Osteocyte (in vitro differentiated cells): ENCODE measurements around the gene ZNF274. TPM values are rescaled to one million over a fixed set of nuclear protein-coding genes. Genes with fewer than 3 reads are reported as not detected.
A peak's percentile ranks its signal among the peaks of the same experiment; 100 is the strongest.
"Not testable (repeated sequence)": the region's sequence is repeated elsewhere in the genome, so short reads cannot be mapped to it uniquely, and the experiment has no call there.

Source experiments
- DNase-seq: peaks from one replicate; pipeline ENCODE4 v3.0.0; 2021; ENCODE audit warnings: mixed read lengths; ENCODE audit not compliant: unreplicated experiment; ENCODE audit errors: extremely low spot score
- H3K27ac Mint-ChIP-seq: one replicate; pipeline ENCODE4 v1.8.0; 2021; ENCODE audit warnings: mild to moderate bottlenecking, mixed read lengths; ENCODE audit not compliant: unreplicated experiment
- H3K27me3 Mint-ChIP-seq: one replicate; pipeline ENCODE4 v1.8.0; 2021; ENCODE audit warnings: mixed read lengths; ENCODE audit not compliant: unreplicated experiment
- H3K36me3 Mint-ChIP-seq: one replicate; pipeline ENCODE4 v1.8.0; 2021; ENCODE audit warnings: mixed read lengths; ENCODE audit not compliant: unreplicated experiment
- H3K4me1 Mint-ChIP-seq: one replicate; pipeline ENCODE4 v1.8.0; 2021; ENCODE audit warnings: mixed read lengths; ENCODE audit not compliant: unreplicated experiment
- H3K4me3 Mint-ChIP-seq: one replicate; pipeline ENCODE4 v1.8.0; 2021; ENCODE audit warnings: mild to moderate bottlenecking, moderate library complexity, mixed read lengths; ENCODE audit not compliant: unreplicated experiment
- H3K9me3 Mint-ChIP-seq: one replicate; pipeline ENCODE4 v1.8.0; 2021; ENCODE audit warnings: mixed read lengths; ENCODE audit not compliant: unreplicated experiment
- CTCF ChIP-seq: fragments of 200-600 bp; sonication (generic); IDR thresholded peaks from 2 replicates; pipeline ENCODE4 v1.5.0; 2021; ENCODE audit warnings: antibody characterized with exemption, mild to moderate bottlenecking, moderate library complexity
- long read RNA-seq: library from polyadenylated mRNA; unstranded; transcript quantifications from one replicate; pipeline ENCODE4 v2.0.0, GENCODE V29; 2021
- total RNA-seq: library from RNA; stranded (reverse); gene quantifications from 2 replicates; pipeline ENCODE4 v1.2.1, GENCODE V29; 2021

ZNF274 gene
- 14.6 and 17.2 TPM in 2 replicates for total RNA-seq
- long read RNA-seq, full-length matches to known transcripts = 67 of 88 reads
- long read RNA-seq, partial matches to known transcripts = 15 of 88 reads
- long read RNA-seq, other reads (novel, unspliced or antisense) = 6 of 88 reads

DNA sequence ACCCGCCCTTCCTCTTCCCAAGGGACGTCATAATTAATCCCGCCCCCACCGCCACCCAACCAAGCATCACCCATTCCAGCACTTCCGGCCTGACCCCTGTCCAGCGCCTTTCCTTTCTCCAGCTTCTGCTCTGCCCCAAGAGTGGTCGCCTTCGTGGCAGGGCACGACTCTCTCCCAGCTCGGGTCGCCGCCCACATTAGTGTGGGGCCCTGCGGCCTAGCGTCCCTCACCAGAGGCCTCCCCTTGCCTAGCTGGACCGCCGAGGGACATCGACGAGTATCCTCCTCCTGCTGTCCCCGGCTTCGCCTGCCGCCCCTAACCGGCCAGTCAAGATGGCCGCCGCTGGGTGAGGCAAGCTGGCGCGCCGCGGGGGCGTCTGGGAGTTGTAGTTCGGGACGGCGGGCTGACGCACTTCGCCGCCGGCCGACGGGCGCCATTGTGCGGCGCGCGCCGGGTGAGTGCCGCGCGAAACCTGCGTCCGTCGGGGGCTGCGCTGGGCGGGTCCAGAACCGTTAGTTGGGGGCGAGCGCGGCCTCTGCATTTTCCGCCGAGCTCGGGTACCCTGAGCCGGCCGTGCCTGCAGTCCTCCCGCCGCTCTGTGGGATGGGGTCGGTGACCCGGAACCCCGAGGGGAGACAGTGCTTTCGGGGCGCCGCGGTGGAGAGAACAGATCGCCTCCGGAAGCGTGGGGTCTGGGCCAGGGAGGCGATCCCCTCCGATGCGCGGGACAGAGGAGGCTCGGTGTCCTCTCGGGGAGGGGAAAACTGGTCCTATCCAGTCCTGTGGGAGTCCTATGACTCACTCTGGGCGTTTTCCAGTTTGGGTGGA lies at the start of gene ZNF274:
ZNF274 (plus strand) TSS at position 73 of the 828 bp plus-strand sequence. CDS start 905 bp downstream, outside the sequence.
- H3K9me3 Mint-ChIP-seq = peaks cover 16% of the 10 kb centered on the region
- peak within 1 kb of the TSS; percentile 89 for H3K4me3 Mint-ChIP-seq
- DNase-seq = peak; percentile 97
- H3K27ac Mint-ChIP-seq = peak within 1 kb of the TSS; percentile 100
- H3K36me3 Mint-ChIP-seq = peaks cover 73% of the 10 kb centered on the region
- TF ChIP-seq CTCF = no peak
- peaks cover 13% of the 10 kb centered on the region for H3K4me1 Mint-ChIP-seq
- H3K27me3 Mint-ChIP-seq = no peaks in the 10 kb centered on the region

GRCh38 chr19:58134244-58134643 lies 48.6 kb upstream of the ZNF274 start:
- no peak overlapping the region for H3K4me3 Mint-ChIP-seq
- no peaks in the 10 kb centered on the region for H3K27me3 Mint-ChIP-seq
- no peak for DNase-seq
- peaks cover 82% of the 10 kb centered on the region for H3K36me3 Mint-ChIP-seq
- no peak for TF ChIP-seq CTCF
- H3K4me1 Mint-ChIP-seq = no peaks in the 10 kb centered on the region
- H3K9me3 Mint-ChIP-seq = peaks cover 40% of the 10 kb centered on the region
- no peak overlapping the region for H3K27ac Mint-ChIP-seq

- Mint-ChIP-seq H3K27ac (no peak overlapping the region), H3K4me3 (no peak overlapping the region), H3K36me3 (peaks cover 35% of the 10 kb centered on the region), H3K27me3 (no peaks in the 10 kb centered on the region), H3K9me3 (peaks cover 21% of the 10 kb centered on the region), H3K4me1 (peaks cover 11% of the 10 kb centered on the region)
- DNase-seq = no peak
- TF ChIP-seq CTCF = no peak
Observed at GRCh38 chr19:58145849-58146248, 37.0 kb upstream of the ZNF274 start.

GRCh38 chr19:58147475-58147874 lies 35.4 kb upstream of the ZNF274 start:
- DNase-seq, H3K27me3 Mint-ChIP-seq, H3K27ac Mint-ChIP-seq, H3K4me3 Mint-ChIP-seq: not testable (repeated sequence)
- peaks cover 27% of the 10 kb centered on the region for H3K9me3 Mint-ChIP-seq
- peaks cover 16% of the 10 kb centered on the region for H3K4me1 Mint-ChIP-seq
- H3K36me3 Mint-ChIP-seq = peaks cover 30% of the 10 kb centered on the region

- H3K36me3 Mint-ChIP-seq = peaks cover 22% of the 10 kb centered on the region
Observed at GRCh38 chr19:58150328-58150921, 32.4 kb upstream of the ZNF274 start, which contains the start of gene ZNF329. Gene ZNF329 (minus strand): TSS chr19:58150789. CDS start chr19:58129503, 21,286 bp downstream.

More at GRCh38 chr19:58150328-58150921, 32.4 kb upstream of the ZNF274 start, which contains the start of gene ZNF329:
- peaks cover 24% of the 10 kb centered on the region for H3K4me1 Mint-ChIP-seq
- H3K27me3 Mint-ChIP-seq = no peaks in the 10 kb centered on the region
- no peak for TF ChIP-seq CTCF
- H3K27ac Mint-ChIP-seq = peak within 1 kb of the TSS; percentile 84
- peaks cover 25% of the 10 kb centered on the region for H3K9me3 Mint-ChIP-seq
- H3K4me3 Mint-ChIP-seq = peak within 1 kb of the TSS; percentile 88
- DNase-seq = peak; percentile 97
